ENCODE results near the gene GOLPH3. TPM values are rescaled to one million over a fixed set of nuclear protein-coding genes. Genes with fewer than 3 reads are reported as not detected.
"Not testable (repeated sequence)": the region's sequence is repeated elsewhere in the genome, so short reads cannot be mapped to it uniquely, and the experiment has no call there.

The GOLPH3 gene
- total RNA-seq, 1 donor from 2014 or later = 68.5 TPM

DNA sequence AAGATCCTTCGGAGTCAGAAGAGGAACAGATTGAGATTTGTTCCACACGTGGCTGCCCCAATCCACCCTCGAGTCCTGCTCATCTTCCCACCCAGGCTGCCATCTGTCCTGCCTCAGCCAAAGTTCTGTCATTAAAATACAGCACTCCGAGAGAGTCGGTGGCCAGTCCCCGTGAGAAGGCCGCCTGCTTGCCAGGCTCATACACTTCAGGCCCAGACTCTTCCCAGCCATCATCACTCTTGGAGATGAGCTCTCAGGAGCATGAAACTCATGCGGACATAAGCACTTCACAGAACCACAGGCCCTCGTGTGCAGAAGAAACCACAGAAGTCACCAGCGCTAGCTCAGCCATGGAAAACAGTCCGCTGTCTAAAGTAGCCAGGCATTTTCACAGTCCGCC is 85.9 kb downstream of the GOLPH3 start:
- peaks cover 11% of the 10 kb centered on the region for H3K4me1 Mint-ChIP-seq (ENCODE audit: low read depth, unreplicated experiment)
- peaks cover 6% of the 10 kb centered on the region for H3K36me3 Mint-ChIP-seq (ENCODE audit: unreplicated experiment)
- no peak for DNase-seq
- peak overlapping the region; percentile 61 for H3K4me3 Mint-ChIP-seq (ENCODE audit: unreplicated experiment)
- TF ChIP-seq, protein P1, sequence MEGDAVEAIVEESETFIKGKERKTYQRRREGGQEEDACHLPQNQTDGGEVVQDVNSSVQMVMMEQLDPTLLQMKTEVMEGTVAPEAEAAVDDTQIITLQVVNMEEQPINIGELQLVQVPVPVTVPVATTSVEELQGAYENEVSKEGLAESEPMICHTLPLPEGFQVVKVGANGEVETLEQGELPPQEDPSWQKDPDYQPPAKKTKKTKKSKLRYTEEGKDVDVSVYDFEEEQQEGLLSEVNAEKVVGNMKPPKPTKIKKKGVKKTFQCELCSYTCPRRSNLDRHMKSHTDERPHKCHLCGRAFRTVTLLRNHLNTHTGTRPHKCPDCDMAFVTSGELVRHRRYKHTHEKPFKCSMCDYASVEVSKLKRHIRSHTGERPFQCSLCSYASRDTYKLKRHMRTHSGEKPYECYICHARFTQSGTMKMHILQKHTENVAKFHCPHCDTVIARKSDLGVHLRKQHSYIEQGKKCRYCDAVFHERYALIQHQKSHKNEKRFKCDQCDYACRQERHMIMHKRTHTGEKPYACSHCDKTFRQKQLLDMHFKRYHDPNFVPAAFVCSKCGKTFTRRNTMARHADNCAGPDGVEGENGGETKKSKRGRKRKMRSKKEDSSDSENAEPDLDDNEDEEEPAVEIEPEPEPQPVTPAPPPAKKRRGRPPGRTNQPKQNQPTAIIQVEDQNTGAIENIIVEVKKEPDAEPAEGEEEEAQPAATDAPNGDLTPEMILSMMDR (IDR thresholded peaks at IDR 0.05; ENCODE audit: partially characterized antibody, unreplicated experiment) = no peak
- peaks cover 5% of the 10 kb centered on the region for H3K27me3 Mint-ChIP-seq (ENCODE audit: unreplicated experiment)
- peaks cover 9% of the 10 kb centered on the region for H3K9me3 Mint-ChIP-seq (ENCODE audit: unreplicated experiment)
- peak overlapping the region; percentile 77 for H3K27ac Mint-ChIP-seq (ENCODE audit: unreplicated experiment)

GRCh38 chr5:32087086-32088082 is 86.7 kb downstream of the GOLPH3 start:
- no peak overlapping the region for H3K4me3 Mint-ChIP-seq (ENCODE audit: unreplicated experiment)
- TF ChIP-seq, protein P1 (IDR thresholded peaks at IDR 0.05; ENCODE audit: partially characterized antibody, unreplicated experiment) = no peak

DNA sequence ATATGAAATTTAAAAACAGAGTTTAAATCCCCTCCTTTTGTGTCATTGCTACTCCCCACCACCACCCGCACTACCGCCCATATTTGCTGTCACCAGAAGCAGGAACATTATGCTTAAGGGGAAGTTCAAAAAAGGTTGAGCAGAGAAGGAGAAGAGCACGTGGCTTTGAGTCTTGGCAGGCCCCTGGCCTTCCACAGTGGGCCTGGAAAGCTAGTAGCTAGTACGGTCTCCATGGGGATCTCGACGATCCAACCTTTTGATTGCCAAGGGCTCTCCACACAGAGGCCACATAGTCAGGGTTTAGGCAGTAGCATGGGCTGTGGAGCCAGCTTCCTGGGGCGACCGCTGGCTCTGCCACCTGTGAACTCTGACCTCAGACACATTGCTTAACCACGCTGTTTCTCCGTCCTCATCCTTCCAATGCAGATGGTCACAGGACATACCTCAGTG is 90.1 kb downstream of the GOLPH3 start:
- peaks cover 2% of the 10 kb centered on the region for H3K27me3 Mint-ChIP-seq (ENCODE audit: unreplicated experiment)
- peaks cover 6% of the 10 kb centered on the region for H3K36me3 Mint-ChIP-seq (ENCODE audit: unreplicated experiment)
- no peak overlapping the region for H3K27ac Mint-ChIP-seq (ENCODE audit: unreplicated experiment)
- H3K4me3 Mint-ChIP-seq (ENCODE audit: unreplicated experiment) = no peak overlapping the region
- peaks cover 11% of the 10 kb centered on the region for H3K4me1 Mint-ChIP-seq (ENCODE audit: low read depth, unreplicated experiment)
- TF ChIP-seq, protein P1 (IDR thresholded peaks at IDR 0.05; ENCODE audit: partially characterized antibody, unreplicated experiment) = no peak
- peaks cover 5% of the 10 kb centered on the region for H3K9me3 Mint-ChIP-seq (ENCODE audit: unreplicated experiment)
- DNase-seq = no peak

More at GRCh38 chr5:32087086-32088082, 86.7 kb downstream of the GOLPH3 start:
- Mint-ChIP-seq H3K36me3 (ENCODE audit: unreplicated experiment) (peaks cover 6% of the 10 kb centered on the region), H3K9me3 (ENCODE audit: unreplicated experiment) (peaks cover 9% of the 10 kb centered on the region), H3K27me3 (ENCODE audit: unreplicated experiment) (peaks cover 2% of the 10 kb centered on the region), H3K27ac (ENCODE audit: unreplicated experiment) (no peak overlapping the region), H3K4me1 (ENCODE audit: low read depth, unreplicated experiment) (peaks cover 11% of the 10 kb centered on the region)
- no peak for DNase-seq

- peaks cover 2% of the 10 kb centered on the region for H3K27me3 Mint-ChIP-seq (ENCODE audit: unreplicated experiment)
- no peaks in the 10 kb centered on the region for H3K36me3 Mint-ChIP-seq (ENCODE audit: unreplicated experiment)
- H3K4me1 Mint-ChIP-seq (ENCODE audit: low read depth, unreplicated experiment) = peaks cover 3% of the 10 kb centered on the region
- no peak overlapping the region for H3K27ac Mint-ChIP-seq (ENCODE audit: unreplicated experiment)
- peaks cover 2% of the 10 kb centered on the region for H3K9me3 Mint-ChIP-seq (ENCODE audit: unreplicated experiment)
- DNase-seq = no peak
- H3K4me3 Mint-ChIP-seq (ENCODE audit: unreplicated experiment) = no peak overlapping the region
- TF ChIP-seq, protein P1 (IDR thresholded peaks at IDR 0.05; ENCODE audit: partially characterized antibody, unreplicated experiment) = no peak
Observed at GRCh38 chr5:32082701-32083100, 91.4 kb downstream of the GOLPH3 start.

DNA sequence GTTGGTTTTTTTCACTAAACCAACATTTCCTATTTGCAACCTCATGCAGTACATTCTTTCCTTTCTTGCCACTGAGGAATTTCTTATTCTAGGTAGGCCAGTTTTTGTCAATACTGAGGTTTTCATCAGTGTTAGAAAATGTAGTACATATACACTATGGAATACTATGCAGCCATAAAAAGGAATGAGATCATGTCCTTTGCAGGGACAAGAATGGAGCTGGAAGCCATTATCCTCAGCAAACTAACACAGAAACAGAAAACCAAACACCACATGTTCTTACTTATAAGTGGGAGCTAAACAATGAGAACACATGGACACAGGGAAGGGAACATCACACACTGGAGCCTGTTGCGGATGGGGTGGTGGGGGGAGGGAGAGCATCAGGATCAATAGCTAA is 93.6 kb downstream of the GOLPH3 start:
- H3K9me3 Mint-ChIP-seq (ENCODE audit: unreplicated experiment); H3K27me3 Mint-ChIP-seq (ENCODE audit: unreplicated experiment); H3K4me3 Mint-ChIP-seq (ENCODE audit: unreplicated experiment); DNase-seq; H3K4me1 Mint-ChIP-seq (ENCODE audit: low read depth, unreplicated experiment); H3K36me3 Mint-ChIP-seq (ENCODE audit: unreplicated experiment); H3K27ac Mint-ChIP-seq (ENCODE audit: unreplicated experiment): not testable (repeated sequence)

DNA sequence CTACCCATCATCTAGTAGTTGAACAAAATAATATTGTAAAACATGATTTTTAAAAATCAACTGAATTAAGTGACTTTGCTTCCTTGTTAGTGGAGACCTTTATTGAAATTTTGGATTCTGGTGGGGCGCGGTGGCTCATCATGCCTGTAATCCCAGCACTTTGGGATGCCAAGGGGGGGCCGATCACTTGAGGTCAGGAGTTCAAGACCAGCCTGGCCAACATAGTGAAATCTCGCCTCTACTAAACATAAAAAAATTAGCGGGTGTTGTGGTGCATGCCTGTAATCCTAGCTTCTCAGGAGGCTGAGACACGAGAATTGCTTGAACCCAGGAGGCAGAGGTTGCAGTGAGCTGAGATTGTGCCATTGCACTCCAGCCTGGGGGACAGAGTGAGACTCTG is 95.3 kb downstream of the GOLPH3 start:
- not testable (repeated sequence) for H3K27ac Mint-ChIP-seq (ENCODE audit: unreplicated experiment); H3K9me3 Mint-ChIP-seq (ENCODE audit: unreplicated experiment); H3K4me1 Mint-ChIP-seq (ENCODE audit: low read depth, unreplicated experiment)

More for the DNA sequence above, 95.3 kb downstream of the GOLPH3 start:
- not testable (repeated sequence) for DNase-seq; H3K36me3 Mint-ChIP-seq (ENCODE audit: unreplicated experiment); H3K4me3 Mint-ChIP-seq (ENCODE audit: unreplicated experiment); H3K27me3 Mint-ChIP-seq (ENCODE audit: unreplicated experiment)

All from glutamatergic neuron (in vitro differentiated cells).